ENCODE data around the gene SNRPD2. TPM values are rescaled to one million over a fixed set of nuclear protein-coding genes. Genes with fewer than 3 reads are reported as not detected.

The SNRPD2 gene
- 144 and 339 TPM in 2 replicates for total RNA-seq

GRCh38 chr19:45691516-45692186, at the start of gene SNRPD2:
TSS of gene SNRPD2 (minus strand) at chr19:45691953. CDS start at chr19:45691888, 65 bp downstream.

GRCh38 chr19:45733160-45733810, 41.5 kb upstream of the SNRPD2 start, which contains the start of gene MEIOSIN:
TSS of gene MEIOSIN (plus strand) at chr19:45733439. CDS start at chr19:45735377, 1,938 bp downstream.

GRCh38 chr19:45730368-45731288, 38.9 kb upstream of the SNRPD2 start, which contains the start of gene FBXO46:
TSS of gene FBXO46 (minus strand) at chr19:45730896. CDS start at chr19:45713495, 17,401 bp downstream.

GRCh38 chr19:45692187-45693105, 693 bp upstream of the SNRPD2 start, which contains the start of gene QPCTL:
TSS of gene QPCTL (plus strand) at chr19:45692666. CDS start at chr19:45692704, 38 bp downstream.

GRCh38 chr19:45667620-45668341, 24.0 kb downstream of the SNRPD2 start, which contains the start of gene GIPR:
TSS of gene GIPR (plus strand) at chr19:45668221. CDS start at chr19:45669521, 1,300 bp downstream.

GRCh38 chr19:45638930-45639729, 52.6 kb downstream of the SNRPD2 start, which contains the start of gene EML2:
TSS of gene EML2 (minus strand) at chr19:45639397. CDS start at chr19:45639376, 21 bp downstream.

Other genes starting within 250 kb of the SNRPD2 start
- gene FOSB, start 224.0 kb downstream of the SNRPD2 start, total RNA-seq: 0.59 and 0.88 TPM in 2 replicates
- gene RTN2, start 194.9 kb downstream of the SNRPD2 start, total RNA-seq: 2.7 and 3.6 TPM in 2 replicates
- gene PPM1N, start 193.5 kb downstream of the SNRPD2 start, total RNA-seq: 0.46 and 0.59 TPM in 2 replicates
- gene VASP, start 184.5 kb downstream of the SNRPD2 start, total RNA-seq: 49.6 and 82.0 TPM in 2 replicates
- gene OPA3, start 107.2 kb downstream of the SNRPD2 start, total RNA-seq: 5.0 and 12.3 TPM in 2 replicates
- gene GPR4, start 89.7 kb downstream of the SNRPD2 start, total RNA-seq: not detected in 2 replicates
- gene EML2, start 52.6 kb downstream of the SNRPD2 start, total RNA-seq: 50.2 and 59.6 TPM in 2 replicates
- under 0.01 TPM in 1 of 2 replicates, not detected in the other for gene GIPR, start 23.7 kb downstream of the SNRPD2 start, total RNA-seq
- 27.3 and 28.2 TPM in 2 replicates for gene QPCTL, start 713 bp upstream of the SNRPD2 start, total RNA-seq
- gene FBXO46, start 38.9 kb upstream of the SNRPD2 start, total RNA-seq: 2.7 and 6.2 TPM in 2 replicates
- gene MEIOSIN, start 41.5 kb upstream of the SNRPD2 start, total RNA-seq: not detected in 2 replicates
- 7.6 and 10.1 TPM in 2 replicates for gene SIX5, start 77.3 kb upstream of the SNRPD2 start, total RNA-seq
- 33.0 and 35.0 TPM in 2 replicates for gene DMPK, start 90.5 kb upstream of the SNRPD2 start, total RNA-seq
- gene DMWD, start 100.9 kb upstream of the SNRPD2 start, total RNA-seq: 34.4 and 50.2 TPM in 2 replicates
- 0.14 and 0.30 TPM in 2 replicates for gene RSPH6A, start 123.4 kb upstream of the SNRPD2 start, total RNA-seq
- gene SYMPK, start 171.2 kb upstream of the SNRPD2 start, total RNA-seq: 30.9 and 56.4 TPM in 2 replicates
- gene FOXA3, start 172.4 kb upstream of the SNRPD2 start, total RNA-seq: not detected in 2 replicates
- 24.1 and 27.7 TPM in 2 replicates for gene IRF2BP1, start 194.2 kb upstream of the SNRPD2 start, total RNA-seq
- 3.7 and 4.2 TPM in 2 replicates for gene MYPOP, start 210.7 kb upstream of the SNRPD2 start, total RNA-seq
- gene NANOS2, start 222.8 kb upstream of the SNRPD2 start, total RNA-seq: not detected in 2 replicates

Measured in smooth muscle cell of the umbilical artery (primary cell).